H1 (cell line): Measurements from ENCODE around the gene RTP2.

Experiments used
- CEBPB ChIP-seq: IDR thresholded peaks from 2 replicates; pipeline ENCODE4 v1.6.1; 2012; ENCODE audit warnings: low read depth, low read length
- CHD7 ChIP-seq: fragments of 300-600 bp; sonication (generic); IDR thresholded peaks from 2 replicates; pipeline ENCODE4 v1.7.1; 2012; ENCODE audit warnings: low read length, moderate library complexity, mild to moderate bottlenecking, inconsistent platforms; ENCODE audit not compliant: insufficient replicate concordance
- CTCF ChIP-seq, 3 experiments: IDR thresholded peaks; 1 replicate in 2 of 3; 2 replicates in 1 of 3; pipeline versions ENCODE4 v1.5.1 to v1.6.1; 2011; ENCODE audit warnings: low read length in 3 of 3, mild to moderate bottlenecking in 3 of 3, inconsistent platforms in 2 of 3, low read depth in 1 of 3, moderate library complexity in 1 of 3; ENCODE audit not compliant: insufficient read depth in 1 of 3; ENCODE audit errors: control extremely low read depth in 1 of 3
- EGR1 ChIP-seq: IDR thresholded peaks from 2 replicates; pipeline ENCODE4 v1.6.1; 2011; ENCODE audit warnings: low read depth, low read length, borderline replicate concordance
- JUND ChIP-seq: IDR thresholded peaks from 2 replicates; pipeline ENCODE4 v1.6.1; 2011; ENCODE audit warnings: mild to moderate bottlenecking, improper control_type of control experiment, low read length
- KDM1A ChIP-seq: fragments of 200-600, 300-600 bp; sonication (generic); IDR thresholded peaks from 2 replicates; pipeline ENCODE4 v1.7.1; 2016; ENCODE audit warnings: mild to moderate bottlenecking, low read length, borderline replicate concordance
- MAFK ChIP-seq: IDR thresholded peaks from 2 replicates; pipeline ENCODE4 v1.6.1; 2012; ENCODE audit warnings: low read depth, mild to moderate bottlenecking, improper control_type of control experiment, low read length
- MAX ChIP-seq: IDR thresholded peaks from 2 replicates; pipeline ENCODE4 v1.6.1; 2012; ENCODE audit warnings: inconsistent platforms
- POLR2AphosphoS5 ChIP-seq: IDR thresholded peaks from 2 replicates; pipeline ENCODE4 v1.6.1; 2011; ENCODE audit warnings: low read depth, low read length
- POU5F1 ChIP-seq: IDR thresholded peaks from 2 replicates; pipeline ENCODE4 v1.6.1; 2011; ENCODE audit warnings: low read depth, mild to moderate bottlenecking, low read length, moderate library complexity
- RFX5 ChIP-seq: IDR thresholded peaks from 2 replicates; pipeline ENCODE4 v1.6.1; 2011; ENCODE audit warnings: low read depth, low read length, improper control_type of control experiment, borderline replicate concordance
- RNF2 ChIP-seq: fragments of 200-900, 300-1000 bp; sonication (generic); IDR thresholded peaks from 2 replicates; pipeline ENCODE4 v1.7.1; 2016; ENCODE audit warnings: borderline replicate concordance, low read depth, mild to moderate bottlenecking, antibody characterized with exemption, low read length; ENCODE audit not compliant: poor library complexity, severe bottlenecking; ENCODE audit errors: missing control alignments

GRCh38 chr3:187735383-187735782, 33.0 kb upstream of the RTP2 start:
- TF ChIP-seq CTCF (IDR thresholded peaks at IDR 0.05; ENCODE audit: control extremely low read depth in 1 of 3, insufficient read depth in 1 of 3, low read depth in 1 of 3, low read length in 3 of 3) (no peak), POU5F1 (no peak), RNF2 (no peak), JUND (no peak), CEBPB (no peak), POLR2AphosphoS5 (no peak), MAX (no peak), CHD7 (no peak), KDM1A (no peak), EGR1 (no peak), MAFK (no peak), RFX5 (no peak)
